Stimulated activated CD4-positive, alpha-beta T cell treated with anti-CD3 and anti-CD28 coated beads, TNF-alpha, amount 100 ng/mL, for 48 hours (primary cell): Measurements from ENCODE around the gene TMPRSS6.

Source experiments
- DNase-seq, 3 donors: peaks; one replicate each; pipeline ENCODE4 v3.0.0-alpha.2; 2020; ENCODE audit warnings: low read depth in 3 of 3

The TMPRSS6 gene

GRCh38 chr22:37140686-37141323 is 31.3 kb upstream of the TMPRSS6 start:
- DNase-seq: no peak

DNA sequence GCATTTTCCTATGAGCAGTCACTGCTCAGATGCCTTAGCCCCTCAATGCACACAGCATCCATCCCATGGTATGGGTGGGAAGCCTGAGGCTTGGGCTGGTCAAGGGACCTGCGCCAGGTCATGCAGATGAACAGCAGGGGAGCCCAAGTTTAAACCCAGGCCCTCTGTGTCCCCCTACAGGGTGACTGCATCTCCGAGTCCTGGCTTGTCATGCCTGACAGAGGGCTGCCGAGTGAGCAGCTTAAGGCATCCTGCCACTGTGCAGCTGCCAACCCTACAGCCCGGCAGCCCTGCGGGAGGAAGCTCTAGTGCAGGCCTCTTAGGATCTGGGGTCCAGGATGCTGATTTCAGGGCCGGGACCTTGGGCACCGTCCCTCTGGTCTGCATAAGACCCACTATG is 30.2 kb upstream of the TMPRSS6 start:
- no peak for DNase-seq

GRCh38 chr22:37138849-37139561 is 29.5 kb upstream of the TMPRSS6 start:
- DNase-seq: no peak

DNA sequence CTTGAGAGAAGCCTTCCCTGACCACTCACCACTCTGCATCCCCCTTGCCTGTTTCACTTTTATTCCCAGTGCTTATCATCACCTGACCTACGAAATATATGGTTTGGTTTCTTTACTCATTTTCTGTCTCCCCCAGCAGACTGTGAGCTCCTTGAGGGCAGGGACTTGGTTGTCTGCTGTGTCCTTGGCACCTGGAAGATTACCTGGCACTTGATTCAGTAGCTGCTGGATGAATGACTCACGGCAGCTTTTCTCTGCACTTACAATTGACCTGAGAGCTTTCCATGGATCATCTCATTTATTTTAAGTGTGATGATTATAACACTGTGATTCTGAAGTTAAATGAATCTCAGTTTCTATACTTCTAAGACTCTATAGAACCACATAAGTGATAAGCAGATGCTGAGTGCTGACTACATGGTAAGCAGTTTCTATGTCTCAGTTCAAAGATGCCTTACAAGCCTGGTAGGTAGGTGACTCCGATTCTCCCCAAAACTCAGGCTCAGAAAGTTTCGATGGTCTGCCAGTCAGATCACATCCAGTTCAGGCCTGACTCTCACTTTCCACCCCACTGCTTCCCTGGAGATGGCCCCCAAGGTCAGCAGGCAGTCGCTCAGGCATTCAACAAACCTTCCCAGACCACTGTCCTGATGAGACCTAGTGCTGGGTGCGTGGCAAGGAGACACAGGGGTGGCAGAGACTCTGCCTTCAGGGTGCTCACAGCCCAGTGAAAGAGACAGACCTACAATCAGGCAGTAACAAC is 28.6 kb upstream of the TMPRSS6 start:
- DNase-seq: peak in 1 of 3 donors; percentile 48

GRCh38 chr22:37137131-37137530 is 27.6 kb upstream of the TMPRSS6 start:
- no peak for DNase-seq

DNA sequence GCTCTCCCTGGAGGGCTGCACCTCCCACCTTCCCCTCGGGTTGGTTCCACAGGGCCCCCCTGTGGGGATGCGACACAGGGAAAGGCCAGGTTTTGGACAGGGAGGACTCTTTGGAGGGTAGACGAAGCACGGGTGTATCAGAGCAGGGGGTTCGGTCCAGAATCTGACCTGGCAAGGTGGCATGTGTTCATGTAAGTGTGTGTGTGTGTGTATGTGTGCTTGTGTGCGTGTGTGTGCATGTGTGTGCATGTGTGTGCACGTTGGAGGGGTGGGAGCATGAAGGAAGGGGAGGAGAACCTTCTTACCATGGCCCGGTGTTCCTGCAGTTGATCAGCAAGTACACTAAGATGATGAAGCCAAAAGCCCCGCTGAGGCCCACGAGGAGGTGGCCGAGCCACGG is 25.5 kb upstream of the TMPRSS6 start:
- DNase-seq: no peak

DNA sequence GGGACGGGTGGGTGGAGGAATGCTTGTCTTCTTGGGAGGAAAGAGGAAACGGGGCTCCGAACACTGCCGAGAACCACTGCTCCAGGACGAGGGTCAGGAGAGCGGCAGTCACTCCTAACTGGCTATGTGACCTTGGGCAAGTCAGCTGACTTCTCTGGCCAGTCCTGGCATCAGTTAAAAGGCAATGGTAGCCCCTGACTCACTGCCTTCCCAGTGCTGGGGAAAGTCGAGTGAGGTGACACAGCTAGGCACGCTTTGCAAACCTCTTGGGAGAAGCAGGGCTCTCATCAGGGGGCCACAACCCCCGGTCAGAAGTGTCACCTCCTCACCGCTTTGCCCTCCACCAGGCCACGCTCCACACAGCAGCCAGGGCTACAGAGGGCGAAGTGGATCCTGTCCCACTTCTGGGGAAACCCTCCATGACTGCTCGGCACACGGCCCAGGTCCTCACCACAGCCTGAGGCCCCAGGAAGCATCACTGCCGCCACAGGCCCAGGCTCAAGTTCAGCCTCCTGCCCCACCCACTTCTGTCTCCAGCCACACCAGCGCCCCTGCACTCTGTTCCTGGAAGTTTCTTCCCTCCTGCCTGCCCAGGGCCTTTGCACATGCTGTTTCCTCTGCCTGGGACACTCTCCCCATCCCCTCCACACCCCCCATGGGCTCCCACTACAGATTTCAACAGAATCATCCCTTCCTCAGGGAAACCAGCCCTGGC is 23.9 kb upstream of the TMPRSS6 start:
- no peak for DNase-seq

DNA sequence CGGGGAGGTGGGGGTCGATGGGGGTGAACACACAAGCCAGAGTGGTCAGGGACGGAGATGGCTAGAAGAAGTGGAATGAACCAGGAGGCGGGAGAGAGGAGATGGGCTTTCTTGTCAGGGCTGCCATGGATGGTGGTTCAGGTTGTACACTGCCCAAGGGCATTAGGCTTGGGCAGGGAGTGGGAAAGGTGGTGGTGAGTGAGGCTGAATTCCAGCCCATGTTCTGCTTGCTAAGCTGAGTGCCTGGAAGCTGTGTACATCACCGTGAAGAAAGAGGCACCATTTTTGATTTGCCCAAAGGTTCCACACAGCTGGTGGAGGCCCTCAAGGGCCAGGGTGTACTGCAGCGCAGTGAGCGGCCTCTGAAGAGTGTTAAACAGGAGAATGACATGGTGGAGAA is 23.3 kb upstream of the TMPRSS6 start:
- no peak for DNase-seq

DNA sequence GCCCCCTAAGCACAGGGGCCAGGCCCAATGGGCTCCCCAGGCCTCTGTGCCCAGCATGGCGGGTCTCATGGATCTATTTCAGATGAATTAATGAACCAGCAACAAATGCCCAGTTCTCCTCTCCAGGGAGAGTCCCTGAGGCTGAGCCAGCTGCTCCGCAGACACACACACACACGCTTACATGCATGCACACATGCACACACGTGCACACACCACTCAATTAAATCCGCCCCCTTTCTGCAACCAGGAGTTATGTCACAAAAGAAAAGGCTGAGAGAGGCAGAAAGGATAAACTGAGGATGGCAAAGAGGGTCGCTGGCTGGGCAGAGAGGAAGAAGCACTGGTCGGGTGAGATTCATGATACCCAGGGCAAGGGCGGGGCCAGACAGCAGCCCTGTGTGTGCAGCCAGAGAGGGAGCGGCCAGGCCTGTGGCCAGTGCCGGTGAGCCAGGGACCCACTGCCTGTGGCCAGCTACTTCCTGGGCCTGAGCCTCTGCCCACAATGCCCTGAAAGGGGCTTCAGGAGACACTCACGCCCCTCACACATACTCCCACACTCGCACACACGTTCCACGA is 20.4 kb upstream of the TMPRSS6 start:
- no peak for DNase-seq

DNA sequence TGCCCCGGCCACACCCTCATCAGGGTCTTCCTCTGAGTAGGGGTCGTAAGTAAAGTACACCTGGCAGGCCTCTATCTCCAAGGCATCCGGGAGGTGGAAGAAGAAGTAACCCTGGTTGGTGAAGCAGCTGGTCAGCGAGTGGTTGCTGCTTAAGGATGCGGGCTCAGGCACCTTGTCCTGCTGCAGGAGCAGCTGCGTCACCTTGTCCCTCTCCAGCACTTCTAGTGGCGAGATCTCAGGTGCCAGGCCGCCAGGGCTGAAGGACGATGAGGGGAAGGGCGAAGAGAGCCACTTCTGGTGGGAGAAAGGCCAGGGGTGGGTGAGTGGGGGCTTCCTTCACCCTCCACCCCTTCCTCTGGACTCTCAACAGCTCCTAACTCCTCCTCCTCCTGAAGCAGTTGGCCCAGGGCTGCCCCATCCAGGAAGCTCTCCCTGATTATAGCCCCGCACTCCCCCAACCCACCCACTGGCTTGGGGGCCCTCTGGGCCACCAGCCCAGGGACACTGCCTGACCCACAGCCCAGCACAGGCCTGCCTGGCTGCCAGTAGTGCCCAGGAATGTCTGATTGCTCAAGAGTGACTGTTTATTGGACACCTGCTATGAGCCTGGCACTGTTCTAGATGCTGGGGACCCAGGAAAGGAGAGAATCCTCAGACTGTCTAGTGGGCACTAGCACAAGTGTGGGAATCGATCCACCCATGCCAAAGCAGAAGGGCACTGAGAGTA is 19.2 kb upstream of the TMPRSS6 start:
- DNase-seq: no peak

DNA sequence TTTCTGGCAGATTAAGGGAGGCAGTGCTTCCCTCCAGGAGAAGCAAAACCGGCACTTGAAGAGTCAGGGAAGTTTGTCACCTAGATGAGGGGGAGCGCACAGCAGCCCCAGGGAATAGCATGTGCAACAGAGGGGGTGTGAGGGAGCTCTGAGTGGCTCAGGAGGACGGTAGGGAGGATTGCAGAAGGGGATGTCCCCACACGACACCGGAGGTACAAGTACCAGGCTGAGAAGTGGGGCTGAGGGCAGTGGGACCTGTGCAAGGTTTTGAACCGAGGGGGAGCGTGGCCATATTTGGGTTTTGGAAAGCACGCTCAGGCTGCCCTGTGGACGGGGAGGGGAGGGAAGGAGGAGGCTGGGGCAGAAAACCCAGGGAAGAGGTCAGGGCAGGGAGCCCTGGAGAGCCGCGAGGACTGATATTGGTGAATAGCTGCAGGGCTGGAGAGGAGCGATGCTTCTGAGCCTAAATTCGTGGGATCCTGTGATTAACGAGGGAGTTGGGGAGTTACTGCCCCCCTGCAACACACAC is 17.9 kb upstream of the TMPRSS6 start:
- DNase-seq: no peak

DNA sequence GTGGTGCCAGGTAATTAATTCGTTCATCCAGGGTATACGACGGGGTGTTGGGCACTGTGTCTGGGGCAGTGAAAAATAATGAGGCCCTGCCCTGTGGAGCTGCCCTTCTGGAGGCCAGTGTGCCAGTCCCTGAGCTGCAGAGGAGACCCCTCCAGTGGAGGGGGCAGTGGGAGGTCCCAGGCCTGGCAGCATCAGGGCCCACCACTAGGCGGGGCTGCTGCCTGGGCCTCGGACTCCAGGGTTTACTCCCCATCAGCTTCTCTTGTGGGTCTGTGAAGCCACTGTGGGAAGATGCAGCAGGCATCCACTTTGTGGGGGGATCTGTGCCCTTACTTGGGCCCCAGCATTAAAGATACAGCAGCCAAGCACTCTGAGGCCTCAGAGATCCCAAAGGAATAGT is 17.4 kb upstream of the TMPRSS6 start:
- no peak for DNase-seq

DNA sequence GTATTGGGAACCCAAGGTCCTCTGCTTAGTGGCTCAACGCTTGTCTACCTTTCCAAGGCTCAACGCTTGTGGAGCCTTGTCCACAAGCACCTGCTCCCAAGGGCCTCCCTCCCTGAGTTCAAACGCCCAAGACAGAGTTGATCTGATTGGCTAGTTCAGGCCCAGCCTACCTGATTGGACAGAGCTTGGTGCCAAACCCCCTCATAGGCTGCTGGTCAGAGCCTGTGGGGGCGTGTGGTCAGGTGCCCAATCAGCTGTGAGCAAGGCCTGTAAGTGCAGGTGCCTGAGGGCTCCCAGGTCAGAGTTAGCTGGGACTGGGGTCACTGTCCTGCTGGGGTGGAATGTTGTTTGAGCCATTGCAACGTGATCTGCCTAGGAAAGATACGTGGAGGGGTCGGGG is 16.9 kb upstream of the TMPRSS6 start:
- no peak for DNase-seq

- DNase-seq: no peak
These were observed 14.1 kb upstream of the TMPRSS6 start for GRCh38 chr22:37123649-37124048.

DNA sequence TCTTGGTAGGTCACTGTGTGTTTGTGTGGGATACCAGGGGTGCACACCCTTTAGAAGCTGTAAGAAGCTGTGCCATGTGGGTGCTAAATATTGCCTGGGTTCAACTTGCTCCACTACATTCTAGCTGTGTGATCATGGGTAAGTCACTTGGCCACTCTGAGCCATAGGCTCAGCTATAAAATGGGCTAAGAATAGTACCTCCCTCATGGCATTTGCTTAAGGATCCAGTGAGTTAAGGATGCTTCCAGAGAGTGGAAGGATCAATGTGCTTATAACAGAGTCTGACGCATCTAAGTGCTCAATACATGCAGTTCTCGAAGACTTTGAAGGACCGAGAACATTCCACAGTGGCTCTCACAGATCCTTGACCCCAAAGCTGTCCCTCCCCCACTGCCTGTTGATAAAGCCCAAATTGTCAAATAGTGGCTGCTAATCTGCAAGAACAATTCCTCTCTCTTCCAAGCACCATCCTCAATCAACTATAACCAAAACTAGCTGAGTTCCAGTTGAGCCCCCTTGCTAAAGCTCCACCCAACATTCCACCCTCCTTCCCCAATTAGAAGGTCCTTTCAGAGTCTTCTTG is 13.2 kb upstream of the TMPRSS6 start:
- no peak for DNase-seq

DNA sequence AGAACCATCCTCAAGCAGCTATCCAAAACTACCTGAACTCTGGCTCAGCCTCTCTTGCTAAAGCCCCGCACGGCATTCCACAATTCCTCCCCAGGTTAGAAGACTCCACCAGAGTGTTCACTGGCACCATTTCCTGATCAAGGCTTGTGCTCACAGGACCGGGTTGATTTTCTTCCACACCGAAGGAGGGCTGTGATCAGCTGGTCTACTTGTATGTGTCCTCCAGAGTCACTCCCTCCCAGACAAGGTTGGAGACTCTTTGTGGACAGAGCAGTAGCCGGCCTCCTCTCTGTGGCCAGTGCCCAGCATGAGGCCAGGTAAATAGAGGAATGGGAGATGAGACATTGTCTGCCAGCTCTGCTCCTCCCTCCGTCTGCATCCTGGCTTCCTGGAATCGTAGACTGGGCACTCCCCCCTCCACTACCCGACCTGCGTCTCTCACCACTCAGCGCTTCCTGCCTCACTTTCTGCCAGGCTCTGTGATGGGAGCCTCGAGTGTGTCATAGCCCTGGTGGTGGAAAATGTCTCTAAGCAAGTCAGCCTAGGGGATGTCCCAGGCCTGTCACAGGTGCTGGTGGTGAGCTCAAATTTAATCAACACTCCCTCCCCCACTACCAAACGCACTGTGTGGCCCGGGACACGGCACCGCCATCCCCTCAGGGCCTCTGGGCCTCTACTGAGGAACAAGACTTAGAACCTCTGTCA is 12.5 kb upstream of the TMPRSS6 start:
- peak; percentile 78 to 94 (median 85) for DNase-seq

- no peak for DNase-seq
These were observed 11.2 kb upstream of the TMPRSS6 start for GRCh38 chr22:37120569-37121340.

- DNase-seq: no peak
These were observed 10.4 kb upstream of the TMPRSS6 start for GRCh38 chr22:37119872-37120271.

DNA sequence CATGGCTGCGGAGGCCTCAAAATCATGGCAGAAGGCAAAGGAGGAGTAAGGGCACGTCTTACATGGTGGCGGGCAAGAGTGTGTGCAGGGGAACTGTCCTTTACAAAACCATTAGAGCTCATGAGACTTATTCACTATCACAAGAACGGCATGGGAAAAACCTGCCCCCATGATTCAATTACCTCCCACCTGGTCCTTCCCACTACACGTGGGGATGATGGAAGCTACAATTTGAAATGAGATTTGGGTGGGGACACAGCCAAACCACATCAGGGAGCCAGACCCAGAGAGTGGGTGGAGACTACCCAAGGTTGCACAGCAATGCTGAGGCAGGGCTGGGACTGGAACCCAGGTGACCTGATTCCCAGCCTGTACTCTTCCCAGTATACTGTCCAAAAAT is 8.6 kb upstream of the TMPRSS6 start:
- no peak for DNase-seq
